Spleen (tissue), 13 donors: ENCODE results near the gene FRS3. TPM values are rescaled to one million over a fixed set of nuclear protein-coding genes. Genes with fewer than 3 reads are reported as not detected.

ENCODE experiments used
- DNase-seq: peaks from one replicate; pipeline ENCODE4 v3.0.0-alpha.2; 2020
- H3K27ac ChIP-seq, 8 donors: fragments of 200-600 bp; sonication (generic) in 7 of 8; 1 replicate in 4 of 8; 2 replicates in 4 of 8; pipeline versions ENCODE4 v1.5.0 to v1.8.0; 2016 to 2021; ENCODE audit warnings: inconsistent platforms in 4 of 8, mild to moderate bottlenecking in 4 of 8, moderate library complexity in 1 of 8
- H3K27me3 ChIP-seq, 7 donors: fragments of 200-600 bp; sonication (generic) in 6 of 7; replicated peaks in 1 of 7; 1 replicate in 4 of 7; 2 replicates in 3 of 7; pipeline versions ENCODE4 v1.5.0 to v1.8.0; 2016 to 2021; ENCODE audit warnings: inconsistent platforms in 3 of 7, mild to moderate bottlenecking in 1 of 7
- H3K36me3 ChIP-seq, 6 donors: fragments of 200-600 bp; sonication (generic) in 5 of 6; 1 replicate in 4 of 6; 2 replicates in 2 of 6; pipeline versions ENCODE4 v1.5.0 to v1.8.0; 2016 to 2021; ENCODE audit warnings: inconsistent platforms in 2 of 6
- H3K4me1 ChIP-seq, 6 donors: fragments of 200-600 bp; sonication (generic) in 5 of 6; 1 replicate in 3 of 6; 2 replicates in 3 of 6; pipeline versions ENCODE4 v1.5.0 to v1.8.0; 2016 to 2021; ENCODE audit warnings: inconsistent platforms in 3 of 6
- H3K4me3 ChIP-seq, 8 donors: fragments of 200-600 bp; sonication (generic) in 7 of 8; 1 replicate in 4 of 8; 2 replicates in 4 of 8; pipeline versions ENCODE4 v1.5.0 to v1.8.0; 2016 to 2021; ENCODE audit warnings: inconsistent platforms in 4 of 8, mild to moderate bottlenecking in 4 of 8, moderate library complexity in 2 of 8
- H3K9me3 ChIP-seq, 8 donors: fragments of 200-600 bp; sonication (generic) in 7 of 8; 1 replicate in 4 of 8; 2 replicates in 4 of 8; pipeline versions ENCODE4 v1.5.0 to v1.8.0; 2016 to 2021; ENCODE audit warnings: inconsistent platforms in 4 of 8
- POLR2A ChIP-seq, 3 donors: fragments of 450-650 bp; IDR thresholded peaks; one replicate each; pipeline ENCODE4 v1.5.1; 2017; ENCODE audit warnings: antibody characterized with exemption in 3 of 3, mild to moderate bottlenecking in 1 of 3
- POLR2AphosphoS5 ChIP-seq, 3 donors: sonication (generic); formaldehyde crosslinking; IDR thresholded peaks; one replicate each; pipeline ENCODE4 v1.5.1; 2017; ENCODE audit warnings: antibody characterized with exemption in 3 of 3
- WGBS, 5 donors: extraction: QIAGEN DNeasy Blood & Tissue Kit in 3 of 5; methylation state at CpG; one replicate each; pipeline versions ENCODE4 v1.1.5 to v1.1.7; 2013 to 2018; 5-methylcytosine and 5-hydroxymethylcytosine counted together
- intact Hi-C: fragments of 100-400 bp; cut with DNase I; formaldehyde crosslinking; loops from one replicate; pipeline ENCODE4 v1.15.0; 2023; ENCODE audit warnings: low total_unique reads
- long read RNA-seq, 2 donors: transcript quantifications; one replicate each; lab custom pipeline, GENCODE V29; 2026
- polyA plus RNA-seq, 3 donors: library from polyadenylated mRNA; stranded (reverse); fragments of 200-250 nt; gene quantifications; one replicate each; pipeline ENCODE4 v1.2.1, GENCODE V29; 2013
- total RNA-seq, 7 donors: library from RNA; depleted of rRNA in 3 of 7; stranded (reverse); fragments of >200 nt in 3 of 7; fragmentation: NEBNext Ultra II Directional in 4 of 7; extraction: Animal tissue kit (Norgen Biotek cat#: 25700) in 4 of 7; gene quantifications; one replicate each; pipeline versions ENCODE4 v1.1.0 to v1.2.1, GENCODE V29; 2016 to 2021
- TF ChIP-seq, protein P1 (sequence below), 11 experiments: fragments of 200-600 bp in 7 of 11; fragments of 450-650 bp in 4 of 11; sonication (generic) in 4 of 11; IDR thresholded peaks in 8 of 11; conservative IDR thresholded peaks in 3 of 11; 1 replicate in 7 of 11; 2 replicates in 4 of 11; pipeline versions ENCODE4 v1.4.0 to v1.8.0; 2016 to 2021; ENCODE audit warnings: antibody characterized with exemption in 11 of 11, inconsistent platforms in 4 of 11, mild to moderate bottlenecking in 1 of 11
- donor health status: healthy with polysubstance abuse.
- donor health status: DM: no; HTN: no; CAD: no; lungs with moderate emphysema.
- donor health status: DM: no; HTN: no; CAD: no.
- donor health status: Bipolar disorder and iron deficiency.
- donor health status: healthy.
- donor health status: DM: no; HTN: no; CAD: no.
- donor health status: DM: yes; HTN: yes; CAD: no.

FRS3 gene, protein sequence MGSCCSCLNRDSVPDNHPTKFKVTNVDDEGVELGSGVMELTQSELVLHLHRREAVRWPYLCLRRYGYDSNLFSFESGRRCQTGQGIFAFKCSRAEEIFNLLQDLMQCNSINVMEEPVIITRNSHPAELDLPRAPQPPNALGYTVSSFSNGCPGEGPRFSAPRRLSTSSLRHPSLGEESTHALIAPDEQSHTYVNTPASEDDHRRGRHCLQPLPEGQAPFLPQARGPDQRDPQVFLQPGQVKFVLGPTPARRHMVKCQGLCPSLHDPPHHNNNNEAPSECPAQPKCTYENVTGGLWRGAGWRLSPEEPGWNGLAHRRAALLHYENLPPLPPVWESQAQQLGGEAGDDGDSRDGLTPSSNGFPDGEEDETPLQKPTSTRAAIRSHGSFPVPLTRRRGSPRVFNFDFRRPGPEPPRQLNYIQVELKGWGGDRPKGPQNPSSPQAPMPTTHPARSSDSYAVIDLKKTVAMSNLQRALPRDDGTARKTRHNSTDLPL
- total RNA-seq (1 to 10 TPM; 3.7 to 7.3 (median 6.3) TPM), polyA plus RNA-seq (1 to 10 TPM; 2.6 to 6.2 (median 4.8) TPM)
- long read RNA-seq, donor 1, partial matches to known transcripts = 112 of 195 reads
- long read RNA-seq, donor 1, other reads (novel, unspliced or antisense) = 82 of 195 reads
- long read RNA-seq, donor 2, partial matches to known transcripts = 184 of 184 reads
- long read RNA-seq, donor 2, other reads (novel, unspliced or antisense) = 0 of 184 reads

DNA sequence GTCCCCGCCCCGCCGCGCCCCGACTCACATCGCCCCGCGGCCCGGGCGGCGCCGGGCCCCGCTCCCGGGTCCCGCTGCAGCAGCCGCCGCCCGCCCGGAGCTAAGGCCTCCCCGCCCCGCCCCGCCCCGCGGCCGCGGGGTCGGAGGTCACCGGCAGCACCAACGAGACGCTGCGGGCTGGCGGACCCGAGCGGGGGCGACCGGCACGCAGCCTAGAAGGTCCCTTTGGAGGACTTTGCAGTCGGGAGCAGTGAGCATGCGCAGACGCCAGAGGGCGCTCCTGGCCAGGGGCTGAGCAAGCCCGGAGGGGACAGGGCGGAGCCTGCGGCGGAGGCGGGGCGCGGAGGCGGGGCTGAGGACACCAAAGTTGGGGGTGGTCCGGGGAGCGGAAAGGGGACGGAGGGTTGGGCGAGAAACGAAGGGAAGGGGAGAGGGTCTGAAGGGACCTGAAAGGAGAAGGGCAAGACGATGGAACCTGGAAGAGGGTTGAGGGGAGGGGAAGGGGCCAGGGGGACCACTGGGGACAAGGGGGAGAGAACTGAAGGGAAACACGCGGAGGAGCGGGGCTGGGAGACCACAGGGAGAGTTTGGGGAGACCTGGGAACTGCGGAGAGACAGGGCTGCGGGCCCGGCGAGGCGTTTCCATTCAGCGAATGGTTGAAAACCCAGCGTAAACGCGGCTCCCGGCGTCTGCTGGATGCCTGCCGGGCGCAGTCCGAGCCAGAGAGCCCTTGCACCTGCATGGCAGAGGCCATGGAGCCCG, at the start of gene FRS3:
Gene FRS3, minus strand, starts transcription at position 113 of the 763 bp plus-strand sequence. CDS start 2,913 bp downstream, outside the sequence.
- no peak for TF ChIP-seq POLR2A (IDR thresholded peaks at IDR 0.05)
- TF ChIP-seq, protein P1, sequence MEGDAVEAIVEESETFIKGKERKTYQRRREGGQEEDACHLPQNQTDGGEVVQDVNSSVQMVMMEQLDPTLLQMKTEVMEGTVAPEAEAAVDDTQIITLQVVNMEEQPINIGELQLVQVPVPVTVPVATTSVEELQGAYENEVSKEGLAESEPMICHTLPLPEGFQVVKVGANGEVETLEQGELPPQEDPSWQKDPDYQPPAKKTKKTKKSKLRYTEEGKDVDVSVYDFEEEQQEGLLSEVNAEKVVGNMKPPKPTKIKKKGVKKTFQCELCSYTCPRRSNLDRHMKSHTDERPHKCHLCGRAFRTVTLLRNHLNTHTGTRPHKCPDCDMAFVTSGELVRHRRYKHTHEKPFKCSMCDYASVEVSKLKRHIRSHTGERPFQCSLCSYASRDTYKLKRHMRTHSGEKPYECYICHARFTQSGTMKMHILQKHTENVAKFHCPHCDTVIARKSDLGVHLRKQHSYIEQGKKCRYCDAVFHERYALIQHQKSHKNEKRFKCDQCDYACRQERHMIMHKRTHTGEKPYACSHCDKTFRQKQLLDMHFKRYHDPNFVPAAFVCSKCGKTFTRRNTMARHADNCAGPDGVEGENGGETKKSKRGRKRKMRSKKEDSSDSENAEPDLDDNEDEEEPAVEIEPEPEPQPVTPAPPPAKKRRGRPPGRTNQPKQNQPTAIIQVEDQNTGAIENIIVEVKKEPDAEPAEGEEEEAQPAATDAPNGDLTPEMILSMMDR (IDR thresholded peaks at IDR 0.05 in 8 of 11, conservative IDR thresholded peaks at IDR 0.05 in 3 of 11) = peak; percentile 92 to 99 (median 96)
- peak; percentile 80 to 90 (median 83) for TF ChIP-seq POLR2AphosphoS5 (IDR thresholded peaks at IDR 0.05)
- Histone ChIP-seq H3K9me3 (no peaks in the 10 kb centered on the region), H3K4me1 (peaks cover 13 to 88% (median 52%) of the 10 kb centered on the region in 6 donors), H3K27me3 (peaks cover 0 to 7% (median 0%) of the 10 kb centered on the region in 7 donors), H3K4me3 (peak within 1 kb of the TSS; percentile 71 to 93 (median 81)), H3K36me3 (peaks cover 0 to 37% (median 15%) of the 10 kb centered on the region in 6 donors), H3K27ac (peak within 1 kb of the TSS; percentile 19 to 95 (median 84))
- intact Hi-C loops = loop anchor here (5.0 to 10.0 kb wide), 2 partner anchors 175 to 267 kb away; no protein-coding TSS in a partner anchor
- DNase-seq = peak; percentile 100
- 0 to 1% (median 0%) methylated on average over 36 to 73 of the region's 73 CpGs for WGBS, 5 donors

GRCh38 chr6:41826343-41827022, 46.8 kb upstream of the FRS3 start:
- no peaks in the 10 kb centered on the region for H3K27me3 ChIP-seq
- no peak for DNase-seq
- no peaks in the 10 kb centered on the region for H3K36me3 ChIP-seq
- TF ChIP-seq, protein P1 (IDR thresholded peaks at IDR 0.05 in 8 of 11, conservative IDR thresholded peaks at IDR 0.05 in 3 of 11) = no peak
- TF ChIP-seq POLR2AphosphoS5 (IDR thresholded peaks at IDR 0.05) (no peak), POLR2A (IDR thresholded peaks at IDR 0.05) (no peak)
- no peaks in the 10 kb centered on the region for H3K9me3 ChIP-seq
- no peak overlapping the region for H3K27ac ChIP-seq
- no peaks in the 10 kb centered on the region for H3K4me1 ChIP-seq
- WGBS, 5 donors = 84 to 97% (median 92%) methylated on average over 2 of the region's 2 CpGs
- intact Hi-C loops = no loop called here
- no peak overlapping the region for H3K4me3 ChIP-seq

DNA sequence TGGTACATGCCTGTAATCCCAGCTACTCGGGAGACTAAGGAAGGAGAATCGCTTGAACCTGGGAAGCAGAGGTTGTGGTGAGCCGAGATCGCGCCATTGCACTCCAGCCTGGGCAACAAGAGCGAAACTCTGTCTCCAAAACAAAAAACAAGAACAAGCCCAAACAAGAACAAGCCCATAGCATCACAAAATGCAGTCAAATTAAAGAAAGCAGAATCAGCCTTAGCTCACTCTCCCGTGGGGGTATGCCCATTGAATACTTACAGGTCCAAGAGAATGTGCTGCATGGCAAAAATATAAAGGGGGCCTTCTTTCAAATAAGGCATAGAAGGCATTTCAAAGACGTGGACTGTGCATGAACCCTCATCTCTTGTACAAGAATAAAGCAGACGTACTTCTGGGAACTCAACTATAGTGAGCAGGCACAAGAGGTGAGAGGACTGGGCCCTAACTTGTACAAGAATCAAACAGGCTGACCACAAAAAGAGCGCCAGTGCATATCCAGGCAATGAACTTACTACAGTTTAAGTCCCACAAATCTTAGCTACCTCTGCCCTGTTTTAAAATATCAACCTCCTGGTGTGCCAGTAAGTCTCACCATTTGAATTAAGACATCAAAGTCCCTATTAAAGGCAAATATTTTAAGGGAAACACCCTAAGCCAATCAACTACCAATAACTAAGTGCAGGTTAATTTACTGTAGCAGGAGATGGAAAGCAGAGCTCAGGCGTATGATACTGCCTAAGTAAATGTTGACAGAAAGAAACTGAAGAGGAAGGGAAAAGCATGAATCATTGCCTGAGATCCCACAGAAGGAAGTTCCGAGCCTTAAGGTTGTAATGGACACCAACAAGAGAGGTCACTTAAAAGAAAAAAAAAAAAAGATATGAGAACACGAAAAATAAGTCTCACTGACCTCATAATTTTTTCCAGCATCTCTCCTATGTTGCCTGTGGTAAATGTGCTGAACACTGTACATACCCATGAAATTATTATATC, 45.2 kb upstream of the FRS3 start:
- no peak for DNase-seq

More for the DNA sequence above, 45.2 kb upstream of the FRS3 start:
- Histone ChIP-seq H3K9me3 (no peaks in the 10 kb centered on the region), H3K4me3 (no peak overlapping the region), H3K27ac (no peak overlapping the region), H3K27me3 (no peaks in the 10 kb centered on the region), H3K36me3 (no peaks in the 10 kb centered on the region), H3K4me1 (peaks cover 0 to 5% (median 0%) of the 10 kb centered on the region in 6 donors)
- WGBS, 5 donors = 86 to 90% (median 89%) methylated on average over 13 of the region's 13 CpGs
- intact Hi-C loops = no loop called here
- TF ChIP-seq, protein P1 (IDR thresholded peaks at IDR 0.05 in 8 of 11, conservative IDR thresholded peaks at IDR 0.05 in 3 of 11) = no peak
- TF ChIP-seq POLR2A (IDR thresholded peaks at IDR 0.05) (no peak), POLR2AphosphoS5 (IDR thresholded peaks at IDR 0.05) (no peak)
